Adrenal gland (tissue), 5 donors: ENCODE results near the gene GPRIN1.
"Not testable (repeated sequence)": the region's sequence is repeated elsewhere in the genome, so short reads cannot be mapped to it uniquely, and the experiment has no call there.

Source experiments
- POLR2A ChIP-seq, 2 donors: fragments of 450-650 bp; IDR thresholded peaks; one replicate each; pipeline ENCODE4 v1.6.1; 2017; ENCODE audit warnings: antibody characterized with exemption in 2 of 2, mild to moderate bottlenecking in 2 of 2, moderate library complexity in 1 of 2
- TF ChIP-seq, protein P1 (sequence below), 6 experiments: fragments of 450-650 bp in 4 of 6; fragments of 200-600 bp in 2 of 6; sonication (generic) in 1 of 6; IDR thresholded peaks; 1 replicate in 5 of 6; 2 replicates in 1 of 6; pipeline versions ENCODE4 v1.5.1 to v1.8.0; 2016 to 2021; ENCODE audit warnings: antibody characterized with exemption in 6 of 6, mild to moderate bottlenecking in 2 of 6, moderate library complexity in 1 of 6
- donor health status: DM: no; HTN: no; CAD: no.

- not testable (repeated sequence) for TF ChIP-seq POLR2A (IDR thresholded peaks at IDR 0.05)
- TF ChIP-seq, protein P1, sequence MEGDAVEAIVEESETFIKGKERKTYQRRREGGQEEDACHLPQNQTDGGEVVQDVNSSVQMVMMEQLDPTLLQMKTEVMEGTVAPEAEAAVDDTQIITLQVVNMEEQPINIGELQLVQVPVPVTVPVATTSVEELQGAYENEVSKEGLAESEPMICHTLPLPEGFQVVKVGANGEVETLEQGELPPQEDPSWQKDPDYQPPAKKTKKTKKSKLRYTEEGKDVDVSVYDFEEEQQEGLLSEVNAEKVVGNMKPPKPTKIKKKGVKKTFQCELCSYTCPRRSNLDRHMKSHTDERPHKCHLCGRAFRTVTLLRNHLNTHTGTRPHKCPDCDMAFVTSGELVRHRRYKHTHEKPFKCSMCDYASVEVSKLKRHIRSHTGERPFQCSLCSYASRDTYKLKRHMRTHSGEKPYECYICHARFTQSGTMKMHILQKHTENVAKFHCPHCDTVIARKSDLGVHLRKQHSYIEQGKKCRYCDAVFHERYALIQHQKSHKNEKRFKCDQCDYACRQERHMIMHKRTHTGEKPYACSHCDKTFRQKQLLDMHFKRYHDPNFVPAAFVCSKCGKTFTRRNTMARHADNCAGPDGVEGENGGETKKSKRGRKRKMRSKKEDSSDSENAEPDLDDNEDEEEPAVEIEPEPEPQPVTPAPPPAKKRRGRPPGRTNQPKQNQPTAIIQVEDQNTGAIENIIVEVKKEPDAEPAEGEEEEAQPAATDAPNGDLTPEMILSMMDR (IDR thresholded peaks at IDR 0.05) = not testable (repeated sequence)
Observed at GRCh38 chr5:176550937-176551336, 59.0 kb downstream of the GPRIN1 start.
